ENCODE data around the gene DIO3.
A peak's percentile ranks its signal among the peaks of the same experiment; 100 is the strongest.

The DIO3 gene

GRCh38 chr14:101584055-101584859, 23.0 kb downstream of the DIO3 start:
- peak; percentile 79 for DNase-seq

GRCh38 chr14:101585211-101585610, 23.9 kb downstream of the DIO3 start:
- no peak for DNase-seq

GRCh38 chr14:101586531-101587430, 25.5 kb downstream of the DIO3 start:
- no peak for DNase-seq

GRCh38 chr14:101587441-101587911, 26.2 kb downstream of the DIO3 start:
- DNase-seq, result no peak

GRCh38 chr14:101588286-101588975, 27.1 kb downstream of the DIO3 start:
- no peak for DNase-seq

GRCh38 chr14:101588990-101589389, 27.7 kb downstream of the DIO3 start:
- DNase-seq, result no peak

GRCh38 chr14:101589486-101590015, 28.3 kb downstream of the DIO3 start:
- DNase-seq, result no peak

GRCh38 chr14:101590062-101590461, 28.8 kb downstream of the DIO3 start:
- DNase-seq, result no peak

- no peak for DNase-seq
Observed at GRCh38 chr14:101590616-101591015, 29.3 kb downstream of the DIO3 start.

- DNase-seq, result no peak
Observed at GRCh38 chr14:101591121-101591520, 29.8 kb downstream of the DIO3 start.

GRCh38 chr14:101591582-101591981, 30.3 kb downstream of the DIO3 start:
- no peak for DNase-seq

GRCh38 chr14:101593411-101594238, 32.3 kb downstream of the DIO3 start:
- no peak for DNase-seq

- no peak for DNase-seq
Observed at GRCh38 chr14:101594511-101595148, 33.3 kb downstream of the DIO3 start.

GRCh38 chr14:101595349-101595748, 34.1 kb downstream of the DIO3 start:
- DNase-seq, result no peak

GRCh38 chr14:101595887-101596721, 34.8 kb downstream of the DIO3 start:
- no peak for DNase-seq

GRCh38 chr14:101596742-101597141, 35.4 kb downstream of the DIO3 start:
- no peak for DNase-seq

GRCh38 chr14:101598159-101598558, 36.9 kb downstream of the DIO3 start:
- no peak for DNase-seq

- no peak for DNase-seq
Observed at GRCh38 chr14:101598571-101599233, 37.4 kb downstream of the DIO3 start.

- DNase-seq, result no peak
Observed at GRCh38 chr14:101599234-101599885, 38.1 kb downstream of the DIO3 start.
